Thyroid gland (tissue), 4 donors: Measurements from ENCODE around the gene KYAT1. TPM values are rescaled to one million over a fixed set of nuclear protein-coding genes. Genes with fewer than 3 reads are reported as not detected.

Experiments used
- DNase-seq, 2 donors: peaks; one replicate each; pipeline ENCODE4 v3.0.0-alpha.2; 2019
- H3K27ac ChIP-seq, 3 donors: fragments of 200-600 bp; sonication (generic); 1 replicate in 2 of 3; 2 replicates in 1 of 3; pipeline ENCODE4 v1.5.1; 2016 to 2019; ENCODE audit warnings: mild to moderate bottlenecking in 1 of 3, moderate library complexity in 1 of 3
- H3K27me3 ChIP-seq: fragments of 200-600 bp; sonication (generic); one replicate; pipeline ENCODE4 v1.5.1; 2019
- H3K36me3 ChIP-seq, 2 donors: fragments of 200-600 bp; sonication (generic); one replicate each; pipeline ENCODE4 v1.5.1; 2016 to 2019
- H3K4me1 ChIP-seq, 2 donors: fragments of 200-600 bp; sonication (generic); one replicate each; pipeline ENCODE4 v1.5.1; 2017 to 2019
- H3K4me3 ChIP-seq, 3 donors: fragments of 200-600 bp; sonication (generic); replicated peaks in 1 of 3; 1 replicate in 2 of 3; 2 replicates in 1 of 3; pipeline ENCODE4 v1.5.1; 2016; ENCODE audit warnings: mild to moderate bottlenecking in 1 of 3
- H3K9me3 ChIP-seq: fragments of 200-600 bp; sonication (generic); one replicate; pipeline ENCODE4 v1.5.1; 2017
- CTCF ChIP-seq, 6 experiments: fragments of 200-600 bp in 3 of 6; fragments of 450-650 bp in 3 of 6; sonication (generic) in 3 of 6; IDR thresholded peaks; one replicate each; pipeline ENCODE4 v1.5.1; 2016 to 2019; ENCODE audit warnings: antibody characterized with exemption in 6 of 6, mild to moderate bottlenecking in 2 of 6, inconsistent platforms in 1 of 6, moderate library complexity in 1 of 6
- POLR2A ChIP-seq, 2 donors: fragments of 450-650 bp; IDR thresholded peaks; one replicate each; pipeline ENCODE4 v1.6.1; 2017; ENCODE audit warnings: antibody characterized with exemption in 2 of 2, mild to moderate bottlenecking in 2 of 2, moderate library complexity in 1 of 2
- WGBS, 2 donors: methylation state at CpG; one replicate each; pipeline ENCODE4 v1.1.5; 2017; 5-methylcytosine and 5-hydroxymethylcytosine counted together
- intact Hi-C: fragments of 100-400 bp; cut with DNase I; formaldehyde crosslinking; loops from one replicate; pipeline ENCODE4 v1.15.1; 2023
- total RNA-seq, 4 donors: library from RNA; depleted of rRNA; stranded (reverse); fragments of >200 nt; gene quantifications; one replicate each; pipeline ENCODE4 v1.2.3, GENCODE V29; 2016

The KYAT1 gene
- total RNA-seq, 4 donors from 2014 or later = 5.8 to 12.6 (median 12.3) TPM

GRCh38 chr9:128809036-128809599 is 72.6 kb downstream of the KYAT1 start:
- DNase-seq = no peak
- H3K4me3 ChIP-seq = no peak overlapping the region
- H3K36me3 ChIP-seq = peaks cover 25 to 31% of the 10 kb centered on the region in 2 donors
- no peaks in the 10 kb centered on the region for H3K4me1 ChIP-seq
- H3K9me3 ChIP-seq = no peaks in the 10 kb centered on the region
- H3K27me3 ChIP-seq = no peaks in the 10 kb centered on the region
- 93 to 98% methylated on average over 5 to 10 of the region's 12 CpGs for WGBS, 2 donors
- intact Hi-C loops = no loop called here
- H3K27ac ChIP-seq = no peak overlapping the region
- TF ChIP-seq CTCF (IDR thresholded peaks at IDR 0.05) (no peak), POLR2A (IDR thresholded peaks at IDR 0.05) (no peak)

- no peaks in the 10 kb centered on the region for H3K9me3 ChIP-seq
- H3K27me3 ChIP-seq = no peaks in the 10 kb centered on the region
- H3K4me1 ChIP-seq = no peaks in the 10 kb centered on the region
- intact Hi-C loops = no loop called here
- no peak overlapping the region for H3K27ac ChIP-seq
- no peak for DNase-seq
- no peak for TF ChIP-seq CTCF (IDR thresholded peaks at IDR 0.05)
- TF ChIP-seq POLR2A (IDR thresholded peaks at IDR 0.05) = no peak
- H3K36me3 ChIP-seq = peaks cover 31 to 36% of the 10 kb centered on the region in 2 donors
- H3K4me3 ChIP-seq = no peak overlapping the region
- 78 to 96% methylated on average over 3 of the region's 3 CpGs for WGBS, 2 donors
Measured at GRCh38 chr9:128808543-128808942, 73.2 kb downstream of the KYAT1 start.

- Histone ChIP-seq H3K4me3 (no peak overlapping the region), H3K27ac (no peak overlapping the region), H3K27me3 (no peaks in the 10 kb centered on the region), H3K4me1 (no peaks in the 10 kb centered on the region), H3K9me3 (no peaks in the 10 kb centered on the region), H3K36me3 (peaks cover 38 to 42% of the 10 kb centered on the region in 2 donors)
- TF ChIP-seq POLR2A (IDR thresholded peaks at IDR 0.05) (no peak), CTCF (IDR thresholded peaks at IDR 0.05) (no peak)
- WGBS, 2 donors = 92 to 96% methylated on average over 5 to 8 of the region's 14 CpGs
- intact Hi-C loops = no loop called here
- no peak for DNase-seq
Measured at GRCh38 chr9:128807827-128808226, 73.9 kb downstream of the KYAT1 start.

DNA sequence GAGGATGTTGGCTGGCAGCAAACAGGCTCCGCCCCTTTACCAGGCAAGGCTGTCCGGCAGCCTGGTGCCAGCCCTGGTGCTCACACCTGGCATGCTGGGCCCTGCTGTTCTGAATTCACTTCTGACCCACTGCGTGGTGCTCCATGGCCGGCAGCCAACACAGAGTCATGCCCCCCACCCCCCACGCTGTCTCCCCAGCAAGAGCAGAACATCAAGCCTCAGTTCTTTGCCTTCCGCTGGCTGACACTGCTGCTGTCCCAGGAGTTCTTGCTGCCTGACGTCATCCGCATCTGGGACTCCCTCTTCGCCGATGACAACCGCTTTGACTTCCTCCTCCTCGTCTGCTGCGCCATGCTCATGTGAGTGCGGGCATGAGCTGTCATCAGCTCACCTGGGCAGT is 76.1 kb downstream of the KYAT1 start:
- no peak for DNase-seq
- TF ChIP-seq POLR2A (IDR thresholded peaks at IDR 0.05) (no peak), CTCF (IDR thresholded peaks at IDR 0.05) (no peak)

DNA sequence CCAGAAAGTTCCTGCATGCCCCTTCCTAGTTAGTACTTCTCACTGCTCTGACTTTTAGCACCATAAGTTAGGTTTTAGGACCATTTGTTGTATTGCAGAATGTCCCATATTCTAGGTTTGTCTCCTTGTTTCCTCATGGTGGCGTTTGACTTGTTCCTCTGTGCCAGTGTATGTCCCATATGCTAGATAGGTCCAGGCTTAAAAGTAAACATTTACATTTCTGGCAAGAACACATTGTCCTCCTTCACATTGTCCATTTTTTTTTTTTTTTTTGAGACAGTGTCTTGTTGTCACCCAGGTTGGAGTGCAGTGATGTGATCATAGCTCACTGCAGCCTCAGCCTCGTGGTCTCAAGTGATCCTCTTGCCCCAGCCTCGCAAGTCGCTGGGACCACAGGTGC is 79.3 kb downstream of the KYAT1 start:
- WGBS, 2 donors = 93 to 97% methylated on average over 4 of the region's 4 CpGs
- intact Hi-C loops = no loop called here
- no peak for DNase-seq
- Histone ChIP-seq H3K9me3 (no peaks in the 10 kb centered on the region), H3K36me3 (peaks cover 50 to 69% of the 10 kb centered on the region in 2 donors), H3K4me1 (no peaks in the 10 kb centered on the region), H3K4me3 (no peak overlapping the region), H3K27ac (no peak overlapping the region), H3K27me3 (no peaks in the 10 kb centered on the region)
- no peak for TF ChIP-seq POLR2A (IDR thresholded peaks at IDR 0.05)

More for the DNA sequence above, 76.1 kb downstream of the KYAT1 start:
- H3K27me3 ChIP-seq = no peaks in the 10 kb centered on the region
- H3K36me3 ChIP-seq = peaks cover 45 to 53% of the 10 kb centered on the region in 2 donors
- H3K9me3 ChIP-seq = no peaks in the 10 kb centered on the region
- H3K4me1 ChIP-seq = no peaks in the 10 kb centered on the region
- intact Hi-C loops = no loop called here
- no peak overlapping the region for H3K27ac ChIP-seq
- 89 to 92% methylated on average over 14 of the region's 14 CpGs for WGBS, 2 donors
- no peak overlapping the region for H3K4me3 ChIP-seq
